HG03280 (cell line): ENCODE data around the gene MGLL.

Experiments used
- ATAC-seq: cut with Tn5 transposase; IDR thresholded peaks from one replicate; pipeline ENCODE4 v1.9.1; 2021; ENCODE audit warnings: mild to moderate bottlenecking, moderate library complexity; ENCODE audit not compliant: unreplicated experiment

Gene MGLL

DNA sequence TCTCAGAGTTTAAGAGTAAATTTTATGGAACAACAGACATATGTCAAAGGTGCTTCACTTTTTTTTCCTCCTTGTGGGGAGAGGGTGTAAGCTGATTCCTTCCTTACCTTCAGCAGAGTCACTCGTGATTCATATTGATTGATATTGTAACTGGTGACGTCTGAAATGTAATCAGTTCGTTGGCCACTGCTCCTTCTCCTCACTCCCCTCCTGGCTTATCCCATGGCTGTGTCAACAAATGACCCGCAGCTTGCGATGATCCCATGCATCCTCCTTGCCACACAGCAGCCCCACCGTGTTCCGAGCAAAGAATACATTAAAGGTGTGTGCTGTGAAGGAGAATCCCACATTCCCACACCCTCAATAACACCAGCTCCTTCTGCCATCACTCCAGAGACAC lies 7.3 kb downstream of the MGLL start:
- no peak for ATAC-seq

DNA sequence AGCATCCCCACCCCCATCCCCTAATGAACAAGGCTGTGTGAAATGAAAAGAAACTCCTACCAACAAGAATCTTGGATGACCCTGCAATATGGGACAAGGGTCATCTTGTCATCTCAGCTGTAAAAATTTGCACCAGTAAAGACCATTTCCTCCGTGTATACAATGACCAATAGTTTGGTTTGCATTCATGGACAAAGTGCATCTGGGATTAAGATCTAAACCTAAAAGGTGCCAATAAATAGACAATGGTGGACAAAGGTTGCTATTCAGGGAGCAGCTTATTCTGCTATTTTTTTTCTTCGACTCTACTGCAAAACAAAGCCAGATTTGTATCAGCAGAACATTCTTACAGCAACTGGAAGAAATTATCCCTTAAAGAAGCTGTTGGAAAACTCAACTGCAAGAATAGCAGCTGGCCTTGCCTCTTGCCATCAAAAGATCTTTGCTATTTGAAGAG lies 8.0 kb downstream of the MGLL start:
- ATAC-seq = no peak

DNA sequence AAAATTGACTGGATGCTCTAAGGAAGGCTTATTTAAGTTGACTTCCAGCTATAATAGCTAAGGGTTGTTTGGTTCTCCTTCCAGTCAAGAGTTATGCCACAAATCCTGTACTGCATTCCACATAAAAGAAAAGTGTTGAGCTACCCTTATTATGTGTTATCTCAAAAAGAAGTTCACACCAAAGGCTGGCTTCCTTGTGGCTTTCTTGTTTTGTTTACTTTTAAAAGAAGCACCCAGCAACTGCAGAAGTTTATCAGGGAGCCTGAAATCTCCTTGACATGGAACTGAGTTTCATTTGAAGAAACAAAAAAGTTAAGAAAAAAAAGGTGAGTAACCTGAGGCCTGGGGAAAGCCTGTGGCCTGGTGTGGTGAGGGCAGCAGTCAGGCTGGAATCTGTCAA lies 10.2 kb downstream of the MGLL start:
- ATAC-seq = no peak

DNA sequence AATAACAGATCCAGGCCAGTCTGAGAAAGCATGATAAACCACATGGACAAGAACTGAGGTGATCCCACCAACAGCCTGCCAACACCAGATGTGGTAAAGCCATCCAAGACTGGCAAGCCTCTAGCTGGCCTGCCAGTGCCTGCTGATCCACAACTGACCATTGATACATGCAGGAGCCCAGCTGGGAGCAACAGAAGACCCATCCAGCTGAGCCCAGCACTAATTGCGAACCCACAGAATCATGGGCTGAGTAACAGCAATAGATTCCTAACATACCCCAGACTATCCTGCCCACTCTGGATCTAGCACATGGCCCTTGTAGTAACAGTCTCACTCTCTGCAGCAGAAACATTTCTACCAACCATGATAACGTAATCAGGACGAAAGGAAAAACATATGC lies 10.6 kb downstream of the MGLL start:
- no peak for ATAC-seq

DNA sequence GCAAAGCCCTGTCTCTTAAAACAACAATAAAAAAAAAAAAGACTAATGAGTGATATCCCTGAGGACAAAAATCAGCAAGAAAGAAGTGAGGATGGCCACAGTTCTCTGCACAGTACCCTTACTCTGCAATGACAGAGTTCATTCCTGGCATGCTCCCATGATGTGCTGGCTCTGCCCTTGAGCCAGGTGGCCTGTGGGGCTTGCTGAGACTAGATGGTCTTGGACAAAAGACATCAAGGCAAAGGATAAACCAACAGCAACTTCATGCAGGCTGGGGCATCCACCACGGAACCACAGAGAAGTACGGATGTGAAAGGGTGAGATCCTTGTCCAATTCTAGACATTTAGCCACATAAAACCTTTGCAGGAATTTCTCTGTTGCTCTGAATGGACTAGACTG lies 12.7 kb downstream of the MGLL start:
- ATAC-seq = no peak

DNA sequence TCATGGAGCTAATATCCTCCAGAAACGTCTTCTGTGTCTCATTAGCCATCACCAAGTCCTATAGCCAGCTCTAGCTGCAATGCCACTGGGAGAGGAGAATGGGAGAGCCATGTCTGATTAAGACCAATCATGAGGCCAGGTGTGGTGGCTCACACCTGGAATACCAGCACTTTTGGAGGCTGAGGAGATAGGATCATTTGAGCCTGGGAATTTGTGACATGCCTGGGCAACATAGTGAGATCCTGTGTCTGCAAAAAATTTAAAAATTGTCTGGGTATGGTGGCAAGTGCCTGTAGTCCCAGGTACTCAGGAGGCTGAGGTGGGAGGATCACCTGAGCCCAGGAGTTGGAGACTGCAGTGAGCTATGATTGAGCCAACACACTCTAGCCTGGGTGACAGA lies 13.1 kb downstream of the MGLL start:
- no peak for ATAC-seq

DNA sequence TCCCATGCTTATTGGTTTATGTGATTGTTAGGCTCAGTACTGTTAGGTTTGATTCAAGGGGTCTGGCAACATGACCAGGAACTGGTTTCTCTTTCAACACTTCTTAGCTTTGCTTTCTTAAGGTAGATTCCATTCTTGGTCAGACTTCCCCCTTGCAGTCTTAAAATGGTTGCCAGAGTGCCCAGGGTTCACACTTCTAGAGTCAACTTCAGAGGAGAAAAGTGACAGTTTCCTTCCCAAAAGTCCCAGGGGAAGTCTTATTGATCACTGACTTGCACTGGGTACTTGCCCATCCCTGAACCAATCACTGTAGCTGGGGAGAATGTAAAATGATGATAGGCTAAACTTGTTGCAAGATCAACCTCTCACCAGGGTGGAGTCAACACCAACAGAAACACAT lies 14.1 kb downstream of the MGLL start:
- no peak for ATAC-seq

DNA sequence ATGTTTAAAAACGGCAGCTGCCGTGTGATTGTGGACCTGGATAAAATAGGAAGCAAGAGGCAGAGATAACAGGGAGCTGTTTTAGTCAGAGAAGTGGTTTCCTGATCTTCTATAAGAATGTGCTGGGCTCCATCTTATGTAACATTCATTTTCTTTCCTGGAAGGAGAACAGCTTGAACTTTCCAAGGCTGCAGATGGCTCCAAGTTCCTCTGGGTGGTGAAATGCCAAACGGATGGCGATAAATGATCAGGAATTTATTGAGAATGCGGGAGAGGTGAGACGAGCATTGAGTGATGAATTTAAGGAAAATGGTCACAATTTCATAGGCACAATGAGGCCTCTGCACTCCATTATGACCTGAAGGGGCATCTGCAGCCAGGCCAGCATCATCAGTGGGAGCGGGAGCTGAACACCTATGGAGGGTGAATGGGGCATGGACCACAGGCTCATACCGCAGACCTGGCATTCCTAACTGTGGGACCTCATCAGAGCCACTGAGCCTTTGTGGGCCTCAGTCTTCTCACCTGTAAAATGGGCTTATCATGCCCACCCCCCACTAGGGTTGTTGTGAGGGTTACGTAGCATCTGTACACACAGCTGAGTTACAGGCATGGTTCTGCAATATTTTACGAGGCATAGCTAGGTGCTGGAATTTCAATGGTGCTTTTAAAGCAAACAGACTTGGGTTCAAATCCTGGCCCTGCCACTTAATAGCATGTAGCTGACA lies 17.1 kb downstream of the MGLL start:
- ATAC-seq = no peak

DNA sequence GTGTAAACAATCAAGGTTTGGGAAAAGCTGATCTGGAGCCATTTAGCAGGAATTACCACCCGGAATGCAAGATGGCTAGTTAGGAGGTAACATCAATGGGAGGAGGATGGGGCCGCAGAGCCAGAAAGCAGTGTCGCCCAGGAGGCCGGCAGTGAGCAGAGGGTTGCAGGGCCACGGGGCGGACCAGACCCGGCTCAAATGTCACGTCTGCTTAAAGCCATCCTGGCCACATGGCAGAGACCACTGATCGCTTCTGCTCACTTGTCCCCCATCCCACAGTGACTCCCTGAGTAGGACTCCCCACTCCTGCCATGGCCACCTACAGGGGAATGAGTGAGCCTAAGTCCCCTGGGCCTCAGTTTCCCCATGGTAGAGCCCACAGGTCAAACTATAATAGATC lies 18.2 kb downstream of the MGLL start:
- ATAC-seq = no peak

DNA sequence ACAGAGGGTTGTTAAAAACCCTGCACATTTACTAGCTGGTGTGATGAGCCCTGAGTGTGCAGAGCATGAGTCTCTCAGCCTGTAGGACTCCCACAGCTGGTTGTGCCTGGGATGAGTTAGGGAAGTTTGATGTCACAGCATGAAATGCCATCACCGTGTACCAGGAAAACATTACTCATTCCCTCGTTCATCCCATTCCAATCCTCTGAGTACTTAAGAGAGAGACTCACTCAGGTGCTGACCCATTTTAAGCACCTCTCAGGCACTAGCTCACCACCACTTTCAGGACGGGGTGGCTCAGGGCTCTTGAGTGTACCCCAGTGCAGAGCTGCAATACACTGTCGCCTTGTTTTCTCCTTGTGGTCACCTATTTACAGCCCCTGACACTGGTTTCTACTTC lies 18.7 kb downstream of the MGLL start:
- no peak for ATAC-seq

DNA sequence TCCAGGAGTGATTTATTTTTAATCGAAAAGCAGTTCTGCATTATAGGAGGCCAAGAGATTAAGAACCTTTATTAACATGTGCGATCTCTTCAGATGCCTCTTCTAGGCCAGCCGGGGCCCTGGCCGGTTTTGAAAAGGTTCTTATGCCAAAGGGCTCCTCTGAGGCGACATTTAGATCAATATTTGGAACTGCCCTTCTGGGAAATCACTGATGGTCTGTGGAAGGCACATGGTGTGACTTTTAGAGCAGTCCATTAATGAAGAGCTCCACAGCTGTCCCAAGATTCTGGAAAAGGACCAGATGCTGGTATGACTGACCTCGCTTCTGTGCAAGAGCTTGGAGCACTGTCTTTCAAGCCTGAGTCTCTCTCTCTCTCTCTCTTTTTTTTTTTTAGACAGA lies 19.7 kb downstream of the MGLL start:
- no peak for ATAC-seq

DNA sequence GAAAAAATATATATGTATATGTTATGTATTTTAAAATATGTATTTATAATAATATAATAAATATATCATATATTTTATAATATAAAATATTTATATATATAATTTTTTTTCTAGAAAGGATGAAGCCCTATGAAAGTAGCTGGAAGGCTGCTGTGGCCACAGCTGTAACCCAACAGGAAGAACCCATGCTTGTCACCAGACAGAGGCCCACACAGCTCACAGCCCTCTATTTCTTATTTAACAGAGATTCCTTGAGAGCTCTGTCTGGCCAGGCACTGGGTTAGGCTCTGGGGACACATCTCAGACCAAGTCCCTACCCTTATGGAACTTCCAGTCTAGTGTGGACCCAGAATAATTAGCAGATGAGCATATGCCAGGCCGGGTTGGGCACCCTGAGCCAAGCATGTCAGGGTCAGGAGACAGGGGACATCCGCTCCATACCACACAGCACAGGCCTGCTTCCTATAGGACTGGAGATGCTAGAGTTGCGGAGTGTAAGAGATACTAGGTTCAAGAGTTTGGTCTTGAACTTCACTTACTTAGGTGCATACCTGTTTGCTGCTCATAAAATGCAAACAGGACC lies 20.5 kb downstream of the MGLL start:
- no peak for ATAC-seq

DNA sequence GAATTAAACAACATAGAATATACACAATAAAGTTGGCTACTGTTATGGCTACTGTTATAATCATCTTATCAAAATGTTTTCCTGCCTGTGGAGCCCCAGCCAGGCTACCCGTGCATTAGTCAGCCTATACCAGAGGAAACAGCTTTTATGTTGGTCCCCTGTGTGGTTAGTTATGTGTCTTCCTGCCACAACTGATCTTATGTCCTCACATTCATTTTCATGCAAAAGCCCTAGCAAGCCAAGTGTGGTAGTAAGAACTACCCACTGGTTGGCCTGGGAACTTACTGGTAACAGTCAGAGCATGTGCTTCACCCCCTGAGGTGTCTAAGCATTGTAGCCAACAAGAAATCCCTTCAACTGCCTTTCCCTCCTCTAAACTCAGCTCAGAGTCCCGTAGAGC lies 21.8 kb downstream of the MGLL start:
- no peak for ATAC-seq

DNA sequence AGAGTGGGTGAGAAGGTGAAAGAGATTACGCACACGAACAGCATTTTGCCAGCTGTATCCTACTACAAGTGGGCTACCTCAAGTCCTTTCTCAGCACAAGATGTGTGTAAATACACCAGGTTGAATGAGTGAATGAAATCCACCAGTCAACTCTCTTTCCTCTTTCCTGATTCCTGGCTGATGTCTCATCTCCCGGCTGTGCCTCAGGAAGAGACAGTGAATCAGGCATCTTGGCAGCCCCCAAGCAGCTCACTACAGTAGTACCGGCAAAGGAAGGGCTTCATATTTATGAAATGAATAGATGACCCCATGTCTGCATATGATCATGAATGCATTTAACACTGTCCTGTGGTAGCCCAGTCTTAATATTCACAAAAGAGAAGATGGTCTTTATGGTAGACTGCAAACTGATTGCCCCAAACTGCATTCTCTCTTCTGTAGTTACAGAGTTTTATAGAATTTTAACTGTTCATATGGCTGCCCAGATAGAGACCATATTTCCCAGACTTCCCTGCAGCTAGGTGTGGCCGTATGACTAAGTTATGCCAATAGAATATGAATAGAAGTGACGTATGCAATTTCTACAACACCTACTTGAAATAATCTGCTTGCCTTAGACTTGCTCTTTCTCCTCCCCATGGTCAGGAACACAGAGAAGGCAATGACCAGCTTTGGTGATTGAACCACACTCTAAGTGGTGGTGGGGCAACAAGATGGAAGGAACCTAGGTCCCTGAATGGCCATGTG lies 22.7 kb downstream of the MGLL start:
- ATAC-seq = no peak

DNA sequence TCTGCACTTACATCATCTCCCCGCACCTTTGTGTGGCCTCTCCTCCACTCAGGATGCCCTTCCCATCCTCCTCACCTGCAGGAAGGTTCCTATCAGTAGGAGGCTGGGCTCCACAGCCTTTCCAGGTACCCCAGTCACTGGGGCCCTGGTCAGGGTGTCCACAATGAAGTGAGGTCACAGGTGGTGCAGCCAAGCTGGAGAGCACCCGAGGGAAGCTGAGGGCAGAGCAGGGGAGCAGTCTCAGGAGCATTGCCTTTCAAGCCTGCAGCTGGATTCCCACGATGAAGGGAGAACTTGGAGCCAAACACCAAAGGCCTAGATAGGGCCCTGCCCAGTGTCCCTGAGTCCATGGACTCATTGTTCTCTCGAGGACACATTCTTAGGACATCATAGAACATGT lies 23.6 kb downstream of the MGLL start:
- ATAC-seq = no peak

DNA sequence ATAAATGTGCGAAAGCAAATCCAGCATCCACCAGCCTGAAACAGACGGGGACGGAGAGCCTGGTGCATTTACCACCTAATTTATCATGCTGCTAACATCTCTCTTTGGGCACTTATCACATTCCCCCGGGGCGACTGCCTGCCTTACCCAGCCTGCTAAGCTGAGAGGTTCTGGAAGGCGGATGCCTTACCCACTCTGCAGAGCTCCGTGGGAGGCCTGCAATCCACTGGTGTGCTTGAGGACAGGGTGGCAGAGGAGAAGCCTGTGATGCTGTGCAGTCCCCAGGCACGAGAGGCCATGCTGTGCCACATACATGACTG lies 25.5 kb downstream of the MGLL start:
- no peak for ATAC-seq

DNA sequence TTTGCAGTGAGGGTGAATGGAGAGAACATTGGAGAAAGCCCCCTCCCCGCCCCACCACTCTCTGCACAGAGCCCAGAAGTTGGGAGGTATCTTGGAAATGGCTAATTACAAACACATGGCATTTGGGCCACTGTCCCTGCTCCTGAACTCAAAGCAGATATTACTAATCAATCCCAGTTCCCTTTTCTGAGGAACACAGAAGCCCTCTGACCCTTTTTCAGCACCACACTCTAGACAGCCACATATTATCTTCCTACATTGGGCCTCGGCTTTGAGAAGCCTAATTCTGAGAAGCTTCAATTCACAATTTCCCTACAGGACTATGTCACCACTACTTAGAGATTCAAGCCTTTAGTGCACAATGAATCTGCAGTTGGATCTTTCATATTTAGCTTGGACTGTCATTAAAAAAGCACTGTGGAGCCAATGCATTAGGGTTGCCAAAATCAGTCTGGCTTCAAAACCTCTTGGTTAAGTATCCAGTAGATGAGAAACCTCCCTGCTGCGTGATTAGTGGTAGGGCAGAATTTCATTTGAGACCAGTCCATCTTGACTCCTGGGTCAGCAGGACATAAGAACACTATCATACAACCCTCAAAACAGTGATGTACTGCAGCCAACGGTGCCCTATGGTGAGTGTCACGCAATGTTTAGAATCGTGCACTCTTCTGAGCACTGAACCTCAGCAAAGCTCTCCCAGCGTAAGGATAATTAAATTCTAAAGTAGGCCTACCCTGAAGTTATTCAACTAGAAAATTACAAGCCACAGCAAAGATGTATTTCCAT lies 26.1 kb downstream of the MGLL start:
- ATAC-seq = no peak

DNA sequence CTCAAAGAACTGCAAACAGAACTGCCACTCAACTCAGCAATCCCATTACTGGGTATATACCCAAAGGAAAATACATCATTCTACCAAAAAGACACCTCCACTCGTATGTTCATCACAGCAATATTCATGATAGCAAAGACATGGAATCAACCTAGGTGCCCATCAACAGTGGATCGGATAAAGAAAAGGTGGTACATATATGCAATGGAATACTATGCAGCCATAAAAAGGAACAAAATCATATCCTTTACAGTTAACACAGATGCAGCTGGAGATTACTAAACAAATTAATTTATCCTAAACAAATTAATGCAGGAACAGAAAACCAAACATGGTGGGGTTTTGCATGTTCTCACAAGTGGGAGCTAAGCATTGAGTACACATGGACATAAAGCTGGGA lies 27.3 kb downstream of the MGLL start:
- ATAC-seq = no peak

DNA sequence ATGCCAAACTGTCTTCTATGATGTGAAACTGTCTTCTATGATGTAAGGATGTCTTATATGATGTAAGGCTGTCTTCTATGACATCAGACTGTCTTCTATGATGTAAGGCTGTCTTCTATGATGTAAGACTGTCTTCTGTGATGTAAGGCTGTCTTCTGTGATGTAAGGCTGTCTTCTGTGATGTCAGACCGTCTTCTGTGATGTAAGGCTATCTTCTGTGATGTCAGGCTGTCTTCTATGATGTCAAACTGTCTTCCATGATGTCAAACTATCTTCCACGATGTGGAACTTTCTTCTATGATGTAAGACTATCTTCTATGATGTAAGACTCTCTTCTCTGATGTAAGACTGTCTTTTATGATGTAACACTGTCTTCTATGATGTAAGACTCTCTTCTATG lies 27.9 kb downstream of the MGLL start:
- ATAC-seq = no peak

DNA sequence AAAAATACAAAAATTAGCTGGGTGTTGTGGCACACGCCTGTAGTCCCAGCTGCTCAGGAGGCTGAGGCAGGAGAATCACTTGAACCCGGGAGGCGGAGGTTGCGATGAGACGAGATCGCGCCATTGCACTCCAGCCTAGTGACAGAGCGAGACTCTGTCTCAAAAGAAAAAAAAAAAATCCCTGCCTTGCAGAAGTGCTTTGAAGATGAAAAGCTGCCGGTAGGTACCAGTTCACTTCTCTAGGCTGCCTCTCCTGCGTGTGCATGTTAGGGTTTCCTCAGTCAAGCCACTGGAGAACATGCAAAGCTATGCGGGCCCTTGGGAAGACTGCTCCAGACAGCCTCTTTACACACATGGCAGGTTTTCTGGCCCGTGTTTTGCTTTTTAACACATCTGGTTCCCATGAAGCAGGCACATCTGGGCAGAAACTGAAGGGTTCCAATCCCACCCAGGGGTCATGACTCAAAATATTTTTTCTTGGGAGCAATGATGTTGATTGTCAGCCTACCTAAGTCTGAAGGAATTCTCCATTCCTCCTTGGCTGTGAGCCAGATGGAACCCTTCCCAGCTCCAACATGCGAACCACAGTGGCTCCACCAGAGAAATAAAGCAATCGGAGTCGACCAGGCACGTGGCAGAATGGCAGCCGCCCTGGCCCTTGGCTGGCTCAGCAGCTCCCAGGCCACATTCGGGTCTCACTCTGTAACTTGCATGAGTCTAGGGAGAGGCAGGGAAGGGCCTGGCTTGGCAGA lies 29.6 kb downstream of the MGLL start:
- no peak for ATAC-seq
